Measurements from ENCODE around the gene NCK2. TPM values are rescaled to one million over a fixed set of nuclear protein-coding genes. Genes with fewer than 3 reads are reported as not detected.

Gene NCK2
- total RNA-seq, 4 donors from 2014 or later: 56.1 to 69.6 (median 58.7) TPM

- no peak overlapping the region for H3K4me3 ChIP-seq (ENCODE audit: low read depth, poor library complexity, severe bottlenecking)
- DNase-seq (ENCODE audit: low spot score in 2 of 2): peak in 1 of 2 donors; percentile 73
- TF ChIP-seq POLR2A (IDR thresholded peaks at IDR 0.05) (no peak), CTCF (IDR thresholded peaks at IDR 0.05) (no peak)
- WGBS, 2 donors: 76 to 88% methylated on average over 6 of the region's 6 CpGs
- intact Hi-C loops (cut with DNase I; ENCODE audit: low total_unique reads): no loop called here
Observed at GRCh38 chr2:105778080-105778607, 33.4 kb downstream of the NCK2 start.

- TF ChIP-seq POLR2A (IDR thresholded peaks at IDR 0.05) (no peak), CTCF (IDR thresholded peaks at IDR 0.05) (no peak)
- peak in 1 of 2 donors; percentile 8 for DNase-seq (ENCODE audit: low spot score in 2 of 2)
- H3K4me3 ChIP-seq (ENCODE audit: low read depth, poor library complexity, severe bottlenecking): no peak overlapping the region
- intact Hi-C loops (cut with DNase I; ENCODE audit: low total_unique reads): no loop called here
- WGBS, 2 donors: 76 to 80% methylated on average over 5 of the region's 5 CpGs
Observed at GRCh38 chr2:105779394-105779793, 34.7 kb downstream of the NCK2 start.

GRCh38 chr2:105780606-105781005 lies 35.9 kb downstream of the NCK2 start:
- no peak overlapping the region for H3K4me3 ChIP-seq (ENCODE audit: low read depth, poor library complexity, severe bottlenecking)
- no peak for TF ChIP-seq CTCF (IDR thresholded peaks at IDR 0.05)
- no peak for TF ChIP-seq POLR2A (IDR thresholded peaks at IDR 0.05)
- WGBS, 2 donors: 83 to 92% methylated on average over 5 of the region's 5 CpGs
- intact Hi-C loops (cut with DNase I; ENCODE audit: low total_unique reads): no loop called here
- peak in 1 of 2 donors; percentile 60 for DNase-seq (ENCODE audit: low spot score in 2 of 2)

- DNase-seq (ENCODE audit: low spot score in 2 of 2): peak in 1 of 2 donors; percentile 18
- intact Hi-C loops (cut with DNase I; ENCODE audit: low total_unique reads): no loop called here
- no peak for TF ChIP-seq CTCF (IDR thresholded peaks at IDR 0.05)
- H3K4me3 ChIP-seq (ENCODE audit: low read depth, poor library complexity, severe bottlenecking): no peak overlapping the region
- 81 to 83% methylated on average over 10 of the region's 10 CpGs for WGBS, 2 donors
Observed at GRCh38 chr2:105781274-105781978, 36.7 kb downstream of the NCK2 start.

GRCh38 chr2:105782123-105782522 lies 37.4 kb downstream of the NCK2 start:
- no peak for DNase-seq (ENCODE audit: low spot score in 2 of 2)
- 90 to 98% methylated on average over 6 of the region's 6 CpGs for WGBS, 2 donors
- TF ChIP-seq CTCF (IDR thresholded peaks at IDR 0.05) (no peak), POLR2A (IDR thresholded peaks at IDR 0.05) (no peak)
- intact Hi-C loops (cut with DNase I; ENCODE audit: low total_unique reads): no loop called here
- no peak overlapping the region for H3K4me3 ChIP-seq (ENCODE audit: low read depth, poor library complexity, severe bottlenecking)
